ENCODE measurements around the gene NAB1. TPM values are rescaled to one million over a fixed set of nuclear protein-coding genes. Genes with fewer than 3 reads are reported as not detected.
"Not testable (repeated sequence)": the region's sequence is repeated elsewhere in the genome, so short reads cannot be mapped to it uniquely, and the experiment has no call there.

Gene NAB1, protein sequence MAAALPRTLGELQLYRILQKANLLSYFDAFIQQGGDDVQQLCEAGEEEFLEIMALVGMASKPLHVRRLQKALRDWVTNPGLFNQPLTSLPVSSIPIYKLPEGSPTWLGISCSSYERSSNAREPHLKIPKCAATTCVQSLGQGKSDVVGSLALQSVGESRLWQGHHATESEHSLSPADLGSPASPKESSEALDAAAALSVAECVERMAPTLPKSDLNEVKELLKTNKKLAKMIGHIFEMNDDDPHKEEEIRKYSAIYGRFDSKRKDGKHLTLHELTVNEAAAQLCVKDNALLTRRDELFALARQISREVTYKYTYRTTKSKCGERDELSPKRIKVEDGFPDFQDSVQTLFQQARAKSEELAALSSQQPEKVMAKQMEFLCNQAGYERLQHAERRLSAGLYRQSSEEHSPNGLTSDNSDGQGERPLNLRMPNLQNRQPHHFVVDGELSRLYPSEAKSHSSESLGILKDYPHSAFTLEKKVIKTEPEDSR
- total RNA-seq: 10 to 100 TPM; 21.9 to 28.9 TPM

DNA sequence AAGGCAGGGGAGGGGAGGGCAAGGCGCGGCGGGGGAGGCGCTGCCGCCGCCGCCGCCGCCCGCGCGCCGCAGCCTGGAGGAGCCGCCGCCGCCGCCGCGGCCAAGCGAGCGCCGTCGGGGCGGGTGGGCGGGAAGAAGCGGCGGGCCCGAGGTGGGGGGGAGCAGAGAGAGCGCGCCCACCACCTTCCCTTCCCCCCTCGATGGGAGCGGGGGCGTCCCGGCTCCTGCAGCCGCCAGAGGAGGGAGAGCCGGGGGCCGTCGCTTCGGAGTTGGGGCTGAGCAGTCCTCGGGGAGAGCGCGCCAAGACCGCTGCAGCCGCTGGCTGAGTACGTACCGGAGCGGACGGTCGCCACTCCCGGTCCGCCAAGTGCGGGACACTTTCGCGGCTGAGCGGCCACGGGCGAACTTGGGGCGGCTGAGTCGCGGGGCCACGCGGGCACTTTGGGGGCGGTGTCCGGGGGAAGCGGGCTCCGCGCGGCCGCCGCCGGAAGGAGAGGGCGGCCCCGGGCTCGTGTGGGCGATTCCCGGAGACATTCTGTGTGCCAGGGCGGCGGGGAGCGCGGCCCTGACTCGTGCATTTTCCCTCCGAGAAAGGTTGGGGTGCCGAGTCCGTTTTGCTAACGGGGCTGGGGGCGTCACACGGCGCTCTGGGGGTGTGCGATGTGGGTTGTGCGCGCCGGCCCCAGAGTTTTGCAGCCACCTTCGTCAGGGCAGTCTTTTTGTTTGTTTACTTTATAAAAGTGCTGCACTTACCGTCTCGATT, at the start of gene NAB1:
TSS of gene NAB1 (plus strand) at position 49 of the 763 bp plus-strand sequence. CDS start 10,094 bp downstream, outside the sequence.
- DNase-seq: peak; percentile 52
- peak within 1 kb of the TSS; percentile 88 for H3K27ac Mint-ChIP-seq
- H3K27me3 Mint-ChIP-seq: no peaks in the 10 kb centered on the region
- peak within 1 kb of the TSS; percentile 95 for H3K4me3 Mint-ChIP-seq
- no peaks in the 10 kb centered on the region for H3K36me3 Mint-ChIP-seq (ENCODE audit: low read depth)
- ChIA-PET POLR2A (no interaction called here), CTCF (interaction anchor here (0.6 to 1.3 kb wide), 4 partner anchors 12 to 209 kb away, joined by 3 to 7 read pairs (median 4); no protein-coding TSS in a partner anchor)
- peaks cover 33% of the 10 kb centered on the region for H3K4me1 Mint-ChIP-seq
- no peaks in the 10 kb centered on the region for H3K9me3 Mint-ChIP-seq

DNA sequence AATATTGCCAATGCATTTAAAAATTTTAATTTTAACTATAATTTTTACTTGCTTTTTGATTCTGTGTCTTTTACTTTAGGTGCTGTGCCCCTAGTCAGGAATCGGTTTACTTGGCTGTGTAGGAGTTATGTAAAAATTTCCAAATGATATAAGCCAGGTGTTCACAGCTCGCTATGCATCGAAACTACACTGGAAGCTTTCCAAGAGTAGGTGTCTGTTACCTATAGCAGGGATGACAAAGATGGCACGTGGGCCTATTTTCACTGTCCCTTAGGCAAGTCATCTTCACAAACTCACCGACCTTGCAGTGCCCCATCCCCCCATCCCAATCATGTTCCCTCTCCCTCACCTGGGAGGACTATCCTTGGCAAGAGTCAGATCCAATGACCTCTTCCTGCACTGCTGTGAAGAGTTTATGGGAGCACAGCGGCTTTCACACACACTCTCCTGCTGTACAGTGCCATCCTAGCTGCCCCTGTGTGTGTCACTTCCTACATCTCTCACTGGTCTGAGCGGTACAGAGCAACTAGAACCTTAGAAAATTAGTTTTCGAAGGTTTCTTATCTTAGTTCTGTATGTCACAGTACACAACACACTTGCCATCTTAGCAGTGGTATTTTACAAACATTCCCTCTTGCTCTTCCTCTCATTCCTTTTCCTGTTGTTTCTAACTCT, 49.2 kb upstream of the NAB1 start:
- no peak overlapping the region for H3K27ac Mint-ChIP-seq
- H3K36me3 Mint-ChIP-seq (ENCODE audit: low read depth): peaks cover 2% of the 10 kb centered on the region
- ChIA-PET POLR2A (no interaction called here), CTCF (interaction anchor here (0.9 kb wide), 1 partner anchor 13 kb away, joined by 3 read pairs; no protein-coding TSS in a partner anchor)
- no peaks in the 10 kb centered on the region for H3K27me3 Mint-ChIP-seq
- H3K4me3 Mint-ChIP-seq: no peak overlapping the region
- peaks cover 2% of the 10 kb centered on the region for H3K9me3 Mint-ChIP-seq
- peaks cover 14% of the 10 kb centered on the region for H3K4me1 Mint-ChIP-seq
- no peak for DNase-seq

GRCh38 chr2:190600293-190601103, 48.4 kb upstream of the NAB1 start:
- Mint-ChIP-seq H3K36me3 (ENCODE audit: low read depth) (peaks cover 2% of the 10 kb centered on the region), H3K27ac (peak overlapping the region; percentile 15), H3K9me3 (peaks cover 1% of the 10 kb centered on the region), H3K4me1 (peaks cover 14% of the 10 kb centered on the region), H3K27me3 (no peaks in the 10 kb centered on the region), H3K4me3 (no peak overlapping the region)
- POLR2A ChIA-PET: no interaction called here
- CTCF ChIA-PET: no interaction called here
- no peak for DNase-seq

DNA sequence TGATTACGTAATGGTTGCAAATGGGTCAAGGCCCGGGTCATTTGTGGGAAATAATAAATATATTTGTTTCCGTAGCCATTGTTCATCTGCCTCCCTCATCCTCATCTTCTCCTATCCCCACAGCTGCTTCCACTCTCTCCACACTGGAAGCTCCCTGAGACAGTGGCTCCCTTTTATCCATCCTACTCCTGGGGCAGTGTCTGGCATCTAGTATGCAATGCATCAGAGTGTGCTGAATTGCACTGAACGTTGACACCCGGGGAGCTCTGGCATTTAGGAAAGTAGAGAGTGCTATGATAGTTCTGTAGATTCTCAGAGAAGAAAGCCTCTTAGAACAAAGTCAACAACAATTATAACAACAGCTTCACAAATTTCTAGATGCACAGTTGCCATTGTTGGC, 45.5 kb upstream of the NAB1 start:
- no peak for DNase-seq
- POLR2A ChIA-PET: no interaction called here
- no peaks in the 10 kb centered on the region for H3K9me3 Mint-ChIP-seq
- CTCF ChIA-PET: no interaction called here
- no peak overlapping the region for H3K27ac Mint-ChIP-seq
- no peaks in the 10 kb centered on the region for H3K27me3 Mint-ChIP-seq
- H3K4me3 Mint-ChIP-seq: no peak overlapping the region
- no peaks in the 10 kb centered on the region for H3K36me3 Mint-ChIP-seq (ENCODE audit: low read depth)
- peaks cover 14% of the 10 kb centered on the region for H3K4me1 Mint-ChIP-seq

- no peaks in the 10 kb centered on the region for H3K36me3 Mint-ChIP-seq (ENCODE audit: low read depth)
These were observed 41.8 kb upstream of the NAB1 start for GRCh38 chr2:190607014-190607597.

GRCh38 chr2:190607657-190608357, 41.1 kb upstream of the NAB1 start:
- CTCF ChIA-PET: no interaction called here
- DNase-seq: no peak
- Mint-ChIP-seq H3K27ac (no peak overlapping the region), H3K9me3 (peaks cover 7% of the 10 kb centered on the region), H3K4me1 (no peaks in the 10 kb centered on the region), H3K27me3 (no peaks in the 10 kb centered on the region), H3K4me3 (no peak overlapping the region), H3K36me3 (ENCODE audit: low read depth) (no peaks in the 10 kb centered on the region)
- POLR2A ChIA-PET: no interaction called here

More at GRCh38 chr2:190607014-190607597, 41.8 kb upstream of the NAB1 start:
- no peak overlapping the region for H3K4me3 Mint-ChIP-seq
- no peaks in the 10 kb centered on the region for H3K27me3 Mint-ChIP-seq
- ChIA-PET POLR2A (no interaction called here), CTCF (no interaction called here)
- DNase-seq: no peak
- no peak overlapping the region for H3K27ac Mint-ChIP-seq
- no peaks in the 10 kb centered on the region for H3K4me1 Mint-ChIP-seq
- H3K9me3 Mint-ChIP-seq: peaks cover 7% of the 10 kb centered on the region

DNA sequence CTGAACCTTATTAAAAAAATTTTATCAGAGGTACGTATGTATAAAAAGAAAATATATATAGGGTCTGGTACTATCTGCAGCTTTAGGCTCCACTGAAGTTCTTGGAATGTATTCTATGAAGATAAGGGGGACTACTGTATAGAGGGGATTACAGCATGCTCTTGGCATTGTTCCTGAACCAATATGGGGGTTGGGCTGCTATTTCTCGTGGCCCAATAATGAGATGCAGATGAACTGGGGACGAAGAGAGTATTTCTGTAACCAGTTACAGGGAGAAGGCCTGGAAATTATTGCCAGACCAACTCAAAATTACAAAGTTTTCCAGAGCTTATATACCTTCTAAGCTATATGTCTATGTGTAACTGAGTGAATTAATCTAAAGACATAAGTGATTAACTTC, 40.0 kb upstream of the NAB1 start:
- H3K27ac Mint-ChIP-seq; H3K27me3 Mint-ChIP-seq; POLR2A ChIA-PET; H3K4me1 Mint-ChIP-seq; H3K9me3 Mint-ChIP-seq; H3K4me3 Mint-ChIP-seq; H3K36me3 Mint-ChIP-seq (ENCODE audit: low read depth); DNase-seq: not testable (repeated sequence)
- CTCF ChIA-PET: interaction anchor here (1.4 kb wide), 1 partner anchor 21 kb away, joined by 3 read pairs; no protein-coding TSS in a partner anchor

DNA sequence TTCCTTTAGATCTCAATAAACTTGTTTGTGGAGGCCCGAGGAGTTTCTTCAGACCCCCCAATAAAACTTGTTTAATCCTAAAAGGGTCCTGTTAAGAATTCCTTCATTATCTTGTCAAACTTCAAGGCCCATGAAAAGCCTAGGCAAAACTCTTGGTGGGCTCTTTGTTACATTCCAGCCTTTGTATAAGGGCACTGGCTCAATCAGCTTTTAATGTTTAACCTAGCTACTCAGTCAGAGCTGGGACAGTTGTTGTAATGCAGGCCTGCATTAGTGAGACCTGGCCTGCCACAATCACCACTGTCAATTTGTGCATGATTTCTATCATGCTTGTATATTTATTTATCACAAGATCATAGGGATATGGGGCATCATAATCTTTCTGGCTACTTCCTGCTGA, 39.5 kb upstream of the NAB1 start:
- H3K9me3 Mint-ChIP-seq; H3K4me3 Mint-ChIP-seq; H3K27me3 Mint-ChIP-seq; POLR2A ChIA-PET; H3K27ac Mint-ChIP-seq; H3K4me1 Mint-ChIP-seq; DNase-seq; H3K36me3 Mint-ChIP-seq (ENCODE audit: low read depth): not testable (repeated sequence)
- CTCF ChIA-PET: interaction anchor here (1.4 kb wide), 1 partner anchor 22 kb away, joined by 3 read pairs; no protein-coding TSS in a partner anchor

- not testable (repeated sequence) for H3K9me3 Mint-ChIP-seq; DNase-seq; H3K4me3 Mint-ChIP-seq; H3K27me3 Mint-ChIP-seq; H3K36me3 Mint-ChIP-seq (ENCODE audit: low read depth); H3K27ac Mint-ChIP-seq; H3K4me1 Mint-ChIP-seq
- POLR2A ChIA-PET: interaction anchor here (0.6 kb wide), 1 partner anchor 13 kb away, joined by 6 read pairs; no protein-coding TSS in a partner anchor
- CTCF ChIA-PET: interaction anchor here (1.0 kb wide), 1 partner anchor 60 kb away, joined by 3 read pairs; no protein-coding TSS in a partner anchor
These were observed 38.4 kb upstream of the NAB1 start for GRCh38 chr2:190610528-190610927.

- Mint-ChIP-seq H3K4me1 (no peaks in the 10 kb centered on the region), H3K27me3 (no peaks in the 10 kb centered on the region), H3K4me3 (no peak overlapping the region), H3K9me3 (peaks cover 3% of the 10 kb centered on the region), H3K27ac (no peak overlapping the region), H3K36me3 (ENCODE audit: low read depth) (no peaks in the 10 kb centered on the region)
- ChIA-PET POLR2A (no interaction called here), CTCF (interaction anchor here (1.2 kb wide), 1 partner anchor 12 kb away, joined by 4 read pairs; no protein-coding TSS in a partner anchor)
- no peak for DNase-seq
These were observed 33.2 kb upstream of the NAB1 start for GRCh38 chr2:190615555-190616200.

GRCh38 chr2:190618030-190618429, 30.9 kb upstream of the NAB1 start:
- H3K27ac Mint-ChIP-seq: no peak overlapping the region
- no peaks in the 10 kb centered on the region for H3K4me1 Mint-ChIP-seq
- POLR2A ChIA-PET: no interaction called here

More at GRCh38 chr2:190618030-190618429, 30.9 kb upstream of the NAB1 start:
- Mint-ChIP-seq H3K36me3 (ENCODE audit: low read depth) (no peaks in the 10 kb centered on the region), H3K27me3 (no peaks in the 10 kb centered on the region), H3K9me3 (no peaks in the 10 kb centered on the region), H3K4me3 (no peak overlapping the region)
- no peak for DNase-seq
- CTCF ChIA-PET: interaction anchor here (1.5 kb wide), 1 partner anchor 17 kb away, joined by 4 read pairs; no protein-coding TSS in a partner anchor

Measured in activated CD4-positive, alpha-beta T cell treated with anti-CD3 and anti-CD28 coated beads, Interleukin-2, amount 10 ng/mL, durations not matched to agents 7 days and 5 days (primary cell).